ENCODE results near the gene SORBS1.

The SORBS1 gene

DNA sequence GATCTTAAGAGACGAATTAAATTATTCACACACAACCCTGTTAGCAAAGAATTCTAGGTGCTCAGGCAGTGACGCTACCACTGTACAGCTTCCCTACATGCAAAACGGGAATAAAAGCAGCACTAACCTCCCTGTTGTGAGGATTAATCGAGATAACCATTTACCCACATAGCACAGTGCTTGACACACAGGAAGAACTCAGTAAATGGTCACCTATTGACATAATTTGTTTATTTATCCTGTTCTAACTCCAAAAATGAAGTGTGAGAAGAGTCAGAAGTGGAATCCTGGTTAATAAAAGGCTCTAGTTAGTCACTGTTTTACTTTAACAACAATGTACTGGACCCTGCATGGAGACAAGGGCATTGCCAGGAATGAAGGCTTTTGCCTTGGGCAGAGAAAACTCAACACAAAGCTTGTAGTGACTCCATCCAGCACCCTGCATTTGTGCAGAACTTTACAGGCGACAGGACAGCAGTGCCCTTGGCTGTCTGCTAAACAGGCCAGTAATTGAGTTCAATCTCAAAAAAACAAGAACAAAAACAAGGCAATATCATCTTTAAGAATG is 103.8 kb downstream of the SORBS1 start:
- peak; percentile 50 for DNase-seq

DNA sequence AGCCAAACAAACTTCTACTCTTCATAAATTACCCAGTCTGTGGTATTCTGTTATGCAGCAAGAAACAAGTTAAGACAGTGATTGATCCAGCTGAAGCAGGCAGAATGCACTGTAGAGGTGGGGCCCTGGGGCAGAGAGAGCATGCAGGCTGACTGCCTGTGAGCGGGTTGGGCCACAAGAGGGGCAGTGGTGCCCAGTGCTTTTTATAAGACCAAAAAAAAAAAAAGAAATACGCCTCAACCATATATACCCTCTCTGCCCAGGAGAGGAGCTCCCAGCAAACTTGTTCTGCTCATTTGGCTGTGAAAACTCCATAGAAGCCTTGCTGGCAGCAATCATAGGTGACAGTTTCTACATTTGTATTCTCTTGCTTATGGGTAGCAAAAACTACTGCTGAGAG is 104.7 kb downstream of the SORBS1 start:
- DNase-seq: peak; percentile 38

DNA sequence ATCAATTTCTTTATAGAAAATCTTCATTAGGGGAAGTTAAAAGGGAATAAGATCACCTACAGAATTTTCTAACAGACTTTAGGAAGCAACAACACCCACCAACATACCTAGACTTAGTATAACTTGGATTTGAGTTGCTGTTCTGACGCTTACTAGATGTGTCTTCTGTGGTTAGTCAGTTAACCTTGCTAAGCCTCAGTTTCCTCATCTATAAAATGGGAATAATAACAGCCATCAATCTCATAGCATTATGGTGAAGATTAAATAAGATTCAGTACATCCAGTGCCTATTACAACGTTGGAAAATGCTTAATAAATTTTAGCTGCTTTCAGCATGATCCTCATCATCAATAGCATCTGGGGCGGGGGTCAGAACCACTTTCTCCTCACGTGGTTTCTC is 106.2 kb downstream of the SORBS1 start:
- no peak for DNase-seq

DNA sequence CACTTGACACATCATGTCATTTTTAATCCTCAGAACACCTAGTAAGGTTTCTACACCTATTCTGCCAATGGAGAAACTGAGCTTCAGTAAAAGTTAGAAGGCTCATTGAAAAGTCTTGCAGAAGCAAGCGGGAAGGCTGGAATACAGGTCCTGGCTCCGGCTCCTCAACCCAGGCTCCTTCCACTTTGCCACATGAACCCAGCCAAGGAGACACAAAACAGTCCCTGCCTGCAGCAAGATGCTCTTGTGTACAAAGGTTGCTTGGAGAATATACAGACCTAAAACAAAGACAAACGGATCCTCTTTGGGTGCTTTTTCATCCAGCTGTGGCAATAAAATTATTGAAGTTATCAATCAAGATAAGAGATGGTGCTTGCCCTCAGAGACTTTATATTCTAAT is 106.8 kb downstream of the SORBS1 start:
- no peak for DNase-seq

DNA sequence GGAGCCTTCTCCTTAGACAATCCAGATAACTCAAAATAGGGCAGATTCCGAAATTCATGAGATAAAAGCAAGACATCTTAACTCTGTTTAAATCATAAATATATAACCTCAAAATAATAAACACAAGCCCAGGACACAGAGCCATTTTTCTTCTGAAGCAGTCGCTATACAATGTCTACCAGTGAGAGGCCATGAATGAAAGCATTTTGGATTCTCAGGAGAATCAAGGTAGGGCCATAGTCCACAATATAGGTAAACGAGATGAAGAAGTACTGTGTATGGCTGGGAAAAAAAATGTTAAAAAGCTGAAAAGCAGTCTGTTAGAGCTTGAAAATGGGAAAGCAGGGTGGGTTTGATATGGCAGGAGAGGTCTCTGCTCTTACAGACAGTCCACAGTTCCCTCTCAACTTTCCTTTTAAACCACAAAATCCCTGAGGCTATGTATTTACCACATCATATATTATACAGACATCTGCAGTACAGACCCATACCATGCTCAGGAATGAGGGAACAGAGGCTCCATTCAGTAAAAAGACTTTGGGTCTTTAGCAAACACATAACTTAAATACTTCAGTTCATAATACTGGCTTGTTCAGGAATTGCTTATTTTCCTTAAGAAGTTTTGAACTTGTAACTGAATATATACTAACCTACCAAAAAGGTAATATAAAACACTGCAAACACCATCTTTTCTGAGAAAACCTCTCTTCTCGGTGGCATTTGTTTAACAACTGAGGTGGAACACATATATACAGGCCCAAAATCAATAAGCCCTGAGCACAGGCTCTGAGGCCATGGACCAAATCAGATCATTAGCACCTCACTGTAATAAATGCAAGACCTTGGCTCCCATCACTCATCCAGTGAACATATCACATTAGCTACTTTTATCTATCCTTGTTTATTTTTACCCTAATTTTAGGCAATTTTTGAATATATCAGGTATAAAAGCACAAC is 109.3 kb downstream of the SORBS1 start:
- DNase-seq: no peak

DNA sequence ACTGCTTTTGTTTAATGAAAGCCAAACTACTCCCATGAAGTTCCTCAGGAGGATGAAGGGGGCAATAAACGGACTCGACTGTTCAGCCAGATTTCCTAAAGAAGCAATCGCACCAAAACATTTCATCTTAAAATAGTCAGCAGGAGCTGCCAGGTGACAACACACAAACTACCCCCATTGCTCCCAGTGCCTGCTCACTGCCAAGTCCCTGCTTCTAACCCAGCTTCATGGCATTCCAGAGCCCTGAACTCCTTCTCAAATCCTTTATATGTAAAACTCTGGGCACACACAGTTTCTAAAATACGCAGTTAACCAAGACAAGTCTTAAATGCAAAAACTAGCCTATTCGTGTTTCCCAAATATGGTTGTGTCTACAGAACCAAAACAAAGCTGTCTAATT is 110.0 kb downstream of the SORBS1 start:
- DNase-seq: no peak

DNA sequence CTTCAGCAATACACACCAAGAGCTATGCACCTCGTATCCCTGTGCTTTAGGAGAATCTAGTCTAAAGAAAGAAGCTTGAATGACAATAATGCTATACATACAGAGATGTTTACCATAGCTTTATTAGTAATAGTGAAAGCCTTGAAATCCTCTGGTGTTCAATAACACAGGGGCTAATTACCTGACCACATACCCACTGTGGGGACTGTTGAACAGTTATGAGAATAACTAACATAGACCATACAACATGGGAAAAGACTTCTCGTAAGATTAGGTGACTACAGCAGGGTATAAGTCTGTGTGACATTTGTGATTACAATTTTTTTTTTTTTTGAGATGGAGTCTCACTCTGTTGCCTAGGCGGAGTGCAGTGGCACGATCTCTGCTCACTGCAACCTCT is 111.0 kb downstream of the SORBS1 start:
- no peak for DNase-seq

DNA sequence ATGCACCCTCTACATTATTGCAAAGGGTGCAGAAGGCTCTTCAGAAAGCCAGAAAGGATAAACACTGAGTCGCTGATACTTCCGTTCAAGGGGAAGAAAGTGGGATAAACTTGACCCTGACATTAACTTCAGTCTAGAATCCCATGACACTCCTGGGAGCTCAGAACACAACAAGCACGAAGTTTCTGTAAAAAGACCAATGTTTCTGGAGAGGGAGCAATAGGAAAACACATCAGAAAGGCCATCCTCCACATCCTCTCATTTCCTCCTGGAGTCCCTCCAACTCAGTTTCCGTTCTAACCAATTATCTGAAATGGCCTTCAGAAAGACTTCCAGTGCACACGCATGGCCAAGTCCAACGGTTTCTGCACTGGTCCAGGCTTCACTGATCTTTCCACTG is 113.5 kb downstream of the SORBS1 start:
- DNase-seq: no peak

DNA sequence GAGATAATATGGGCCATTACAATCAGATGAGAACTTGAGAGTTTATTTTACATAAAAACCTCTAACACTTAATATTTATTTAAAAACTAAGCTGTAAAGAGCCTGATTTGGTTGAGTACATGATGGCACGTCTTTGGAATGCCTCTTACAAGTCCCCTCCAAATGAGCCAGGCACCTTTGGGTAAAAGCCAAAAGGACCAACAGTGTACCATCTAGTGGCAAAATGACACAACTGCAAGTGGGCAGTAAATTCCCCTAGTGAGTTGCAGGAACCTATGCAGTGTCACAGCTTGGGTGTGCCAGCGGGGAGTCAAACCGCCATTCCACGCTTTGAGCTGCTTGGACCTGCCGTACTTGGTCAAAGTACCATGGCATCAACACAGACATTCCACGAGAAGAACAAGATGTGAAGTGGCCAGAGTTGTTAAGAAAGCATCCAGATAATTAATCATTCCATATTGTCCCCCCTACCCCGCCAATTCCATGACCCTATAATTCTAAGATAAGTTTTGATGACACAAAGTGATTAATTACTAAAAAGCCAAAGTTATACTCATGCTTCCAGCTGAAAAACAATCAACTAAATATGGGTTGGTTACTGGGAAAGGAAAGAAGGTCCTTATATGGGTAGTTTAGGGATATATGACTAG is 115.2 kb downstream of the SORBS1 start:
- peak; percentile 80 for DNase-seq

DNA sequence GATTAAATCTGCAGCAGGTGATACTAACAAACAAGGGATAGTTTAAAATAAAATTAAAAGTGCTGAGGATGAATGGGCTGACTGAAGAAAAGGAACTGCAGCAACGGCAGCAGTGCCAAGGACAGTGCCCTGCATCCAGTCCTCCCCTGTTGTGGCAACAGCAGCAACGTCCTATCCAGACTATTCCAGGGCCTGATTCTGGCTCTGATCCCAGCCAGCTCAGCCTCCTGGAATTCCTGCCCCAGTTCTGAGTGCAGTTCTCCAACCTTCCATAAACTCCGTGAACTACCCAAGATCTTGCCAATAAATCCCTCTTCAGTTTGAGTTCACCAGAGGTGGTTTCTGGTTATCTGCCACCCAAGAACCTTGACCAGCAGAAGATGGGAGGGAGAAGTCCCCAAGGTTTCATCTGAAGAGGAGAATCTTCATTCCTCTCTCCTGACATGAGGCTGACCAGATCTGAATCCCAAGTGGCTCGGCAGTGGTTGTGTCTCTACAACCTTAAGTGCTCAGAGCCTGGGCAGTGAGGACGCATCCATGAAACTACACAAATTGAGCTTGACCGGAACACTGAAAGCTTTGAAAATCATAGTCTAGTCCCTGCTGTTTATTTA is 115.8 kb downstream of the SORBS1 start:
- peak; percentile 25 for DNase-seq

DNA sequence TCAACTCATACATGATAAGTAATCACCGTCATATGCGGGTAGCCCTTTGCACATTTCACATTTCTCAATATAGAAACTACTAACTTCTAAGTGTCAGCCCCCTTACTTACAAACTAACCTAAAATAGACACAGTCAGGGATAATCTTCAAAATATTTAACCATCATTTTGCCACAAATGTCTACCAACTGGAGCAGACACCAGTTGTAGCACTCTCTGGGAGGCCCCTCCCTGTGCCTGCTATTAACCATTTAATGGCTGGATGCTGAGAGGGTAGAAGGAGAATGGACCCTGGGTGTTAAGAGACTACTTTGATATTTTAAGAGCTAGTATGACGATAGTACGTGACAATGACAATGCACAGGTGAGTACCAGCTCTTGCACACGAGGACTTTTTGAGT is 116.4 kb downstream of the SORBS1 start:
- DNase-seq: no peak

DNA sequence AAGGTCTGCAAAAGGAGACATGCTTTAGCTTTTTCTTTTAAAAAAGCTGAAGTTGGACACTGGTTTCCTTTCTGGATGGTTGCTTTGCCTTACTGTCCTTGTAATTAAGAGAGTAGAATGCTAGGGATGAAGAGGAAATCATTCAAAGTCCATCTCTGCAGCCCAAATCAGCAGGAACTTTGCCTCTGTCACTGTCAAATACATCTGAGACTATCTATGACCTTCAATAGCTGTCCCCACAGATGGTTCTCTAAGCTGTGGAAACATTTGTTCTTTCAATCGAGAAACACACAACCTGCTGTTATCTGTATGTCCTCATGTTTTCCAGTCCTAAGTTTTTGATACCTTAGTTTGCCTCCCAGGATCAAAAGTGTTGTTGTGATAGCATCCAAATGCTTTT is 117.5 kb downstream of the SORBS1 start:
- DNase-seq: no peak

DNA sequence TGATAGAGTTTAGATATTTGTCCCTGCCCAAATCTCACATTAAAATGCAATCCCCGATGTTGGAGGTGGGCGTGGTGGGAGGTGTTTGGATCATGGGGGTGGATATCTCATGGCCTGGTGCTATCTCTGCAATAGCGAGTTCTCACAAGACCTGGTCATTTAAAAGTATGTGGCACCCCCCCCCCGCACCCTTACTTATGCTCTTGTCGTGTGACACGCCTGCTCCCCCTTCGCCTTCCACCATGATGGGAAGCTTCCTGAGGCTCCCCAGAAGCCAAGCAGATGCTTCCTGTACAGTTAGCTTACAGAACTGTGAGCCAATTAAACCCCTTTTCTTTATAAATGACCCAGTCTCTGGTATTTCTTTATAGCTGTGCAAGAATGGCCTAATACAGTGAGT is 118.8 kb downstream of the SORBS1 start:
- no peak for DNase-seq

DNA sequence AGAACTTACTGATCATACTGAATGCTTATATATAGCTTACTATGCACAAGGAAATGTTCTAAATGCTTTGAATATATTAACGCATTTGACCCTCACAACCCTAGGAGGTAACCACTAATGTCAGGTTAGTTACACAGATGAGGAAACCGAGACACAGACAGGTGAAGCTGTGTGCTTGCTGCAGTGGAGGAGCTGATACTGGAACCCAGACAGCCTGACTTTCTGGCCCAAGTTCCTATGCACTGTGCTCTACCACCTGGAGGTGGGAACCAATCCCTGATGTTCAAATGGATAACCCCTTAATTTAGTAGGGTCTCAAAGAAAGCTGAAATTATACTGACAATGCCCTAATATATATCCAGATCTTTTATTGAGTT is 119.6 kb downstream of the SORBS1 start:
- DNase-seq: no peak

DNA sequence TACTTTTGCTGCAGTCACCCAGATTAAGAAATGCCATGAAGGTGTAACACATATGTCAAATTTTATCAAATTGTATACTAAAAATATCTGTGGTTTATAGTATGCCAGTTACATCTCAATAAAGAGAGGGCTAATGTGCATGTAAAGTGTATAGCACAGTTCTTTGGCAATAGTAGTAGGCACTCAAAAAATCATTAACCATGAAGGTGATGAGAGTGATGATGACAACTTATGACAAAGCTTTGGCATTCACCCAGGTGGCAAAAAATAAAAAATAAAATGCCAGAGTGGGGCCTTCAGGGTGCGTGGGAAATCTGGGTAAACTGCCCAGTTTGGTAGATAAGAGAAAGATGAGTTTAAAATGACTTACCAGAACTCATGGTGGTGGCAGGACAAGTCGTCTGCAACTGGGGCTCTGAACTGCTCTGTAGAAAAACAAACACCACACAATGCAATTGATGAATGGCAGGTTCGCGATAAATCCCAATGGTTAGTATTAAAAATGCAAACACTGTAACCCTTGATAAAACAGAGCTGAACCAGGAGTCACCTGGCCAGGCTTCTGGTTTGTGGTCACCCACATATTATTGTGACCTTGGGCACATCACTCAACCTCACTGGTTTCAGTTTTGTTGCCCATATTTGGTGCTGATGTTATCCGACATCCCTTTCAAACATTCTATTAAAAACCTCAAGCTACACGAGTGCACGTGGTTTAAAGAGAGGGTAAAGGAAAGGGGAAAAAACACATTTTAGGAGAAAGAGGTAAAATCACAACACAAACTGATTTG is 120.2 kb downstream of the SORBS1 start:
- DNase-seq: peak; percentile 83

DNA sequence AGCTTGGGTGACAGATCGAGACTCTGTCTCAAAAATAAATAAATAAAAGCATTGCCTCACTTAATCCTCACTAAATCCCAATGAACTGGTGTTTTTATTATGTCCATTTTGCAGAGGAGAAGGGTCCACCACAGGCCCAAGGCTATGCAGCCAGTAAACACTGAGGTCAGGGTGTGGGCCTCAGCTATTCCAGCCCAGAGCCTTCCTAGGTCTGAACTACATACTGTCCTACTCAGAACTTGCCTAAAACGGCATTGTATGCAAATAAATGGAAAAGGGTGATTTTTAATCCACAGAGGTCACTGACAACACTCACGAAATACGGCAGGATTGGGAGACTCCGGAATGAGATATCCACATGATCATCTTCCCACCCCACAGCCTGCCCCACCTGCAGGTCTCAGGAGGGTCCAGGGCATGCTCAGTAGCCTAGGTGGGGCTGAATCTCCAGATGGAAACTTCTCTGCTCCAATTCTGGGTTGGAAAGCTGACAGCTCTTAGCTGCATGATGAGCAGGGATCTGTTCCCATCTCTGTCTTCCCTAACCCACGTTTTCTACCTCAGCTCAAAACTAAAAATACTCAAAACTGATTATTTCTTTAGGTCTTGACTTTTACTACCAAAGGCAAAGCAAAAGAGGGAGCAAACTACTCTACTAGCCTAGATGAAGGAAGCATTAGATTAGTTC is 121.0 kb downstream of the SORBS1 start:
- no peak for DNase-seq

DNA sequence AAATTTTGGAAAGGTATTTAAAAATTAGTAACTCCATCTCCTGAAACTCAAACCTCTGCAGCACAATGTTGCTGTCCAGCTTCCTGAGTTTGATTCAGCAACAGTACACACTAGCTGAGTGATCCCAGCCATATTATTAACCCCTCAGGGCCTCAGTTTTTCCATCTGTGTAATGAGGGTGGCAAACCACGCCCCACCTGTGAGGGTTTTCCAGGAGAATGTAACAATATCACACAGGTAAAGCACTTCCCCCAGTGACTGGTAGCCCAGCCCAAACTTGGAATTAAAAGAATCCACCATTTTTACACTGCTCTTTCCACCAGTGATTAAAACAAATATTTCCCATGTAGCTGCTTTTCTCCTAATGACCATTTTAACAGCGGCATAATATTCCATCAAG is 122.4 kb downstream of the SORBS1 start:
- DNase-seq: no peak

DNA sequence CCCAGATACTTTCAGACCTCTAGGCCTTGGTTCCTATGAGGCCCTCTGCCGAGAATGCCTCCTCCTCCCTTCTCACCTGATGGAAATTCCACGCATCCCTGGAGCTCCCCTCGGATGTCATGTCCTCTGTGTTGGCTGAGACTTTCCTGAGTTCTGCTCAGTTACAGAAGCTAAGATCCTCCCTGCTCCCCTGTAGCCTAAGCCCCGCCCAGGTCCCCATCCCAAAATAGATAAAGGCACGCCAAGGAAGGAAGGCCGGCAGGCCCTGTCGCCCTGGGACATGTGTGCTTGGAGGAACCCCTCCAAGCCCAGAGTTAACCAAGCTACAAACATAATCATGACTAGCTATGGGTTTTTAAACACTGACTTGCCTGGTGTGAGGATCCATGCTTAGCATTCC is 123.5 kb downstream of the SORBS1 start:
- DNase-seq: no peak

DNA sequence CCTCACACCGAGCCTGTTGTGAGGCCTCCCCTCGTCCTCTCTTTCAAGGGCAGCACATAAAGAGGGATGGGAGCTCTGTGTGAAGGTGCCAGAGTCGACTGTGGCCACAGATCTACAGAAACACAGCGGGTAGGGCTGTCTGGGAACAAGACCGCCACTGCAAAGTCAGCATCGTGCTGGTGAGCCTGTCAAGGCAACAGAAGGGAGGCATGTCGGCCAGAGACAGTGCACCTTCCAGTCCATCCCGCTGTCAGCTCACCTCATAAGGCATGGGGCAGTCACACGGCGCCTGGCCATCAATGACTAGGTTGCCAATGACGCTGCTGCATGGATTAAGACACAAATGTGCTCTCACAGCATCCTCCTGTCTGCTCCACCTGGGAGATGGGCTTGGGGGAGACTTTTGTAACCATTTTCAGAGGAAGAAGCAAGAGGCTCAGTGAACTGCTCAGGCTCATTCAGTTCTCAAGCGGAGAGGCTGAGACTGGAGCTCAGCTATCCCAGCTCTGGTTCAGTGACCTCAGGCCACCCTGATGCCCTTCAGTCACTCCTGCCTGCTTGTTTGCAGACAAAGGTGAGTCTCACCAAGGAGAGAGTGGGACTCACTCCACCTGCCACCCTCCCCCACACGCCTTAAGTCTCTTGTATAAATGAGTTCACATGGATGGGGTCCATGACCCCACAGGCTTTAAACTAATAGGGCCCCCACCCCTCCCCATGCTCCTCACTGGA is 125.5 kb downstream of the SORBS1 start:
- DNase-seq: no peak

DNA sequence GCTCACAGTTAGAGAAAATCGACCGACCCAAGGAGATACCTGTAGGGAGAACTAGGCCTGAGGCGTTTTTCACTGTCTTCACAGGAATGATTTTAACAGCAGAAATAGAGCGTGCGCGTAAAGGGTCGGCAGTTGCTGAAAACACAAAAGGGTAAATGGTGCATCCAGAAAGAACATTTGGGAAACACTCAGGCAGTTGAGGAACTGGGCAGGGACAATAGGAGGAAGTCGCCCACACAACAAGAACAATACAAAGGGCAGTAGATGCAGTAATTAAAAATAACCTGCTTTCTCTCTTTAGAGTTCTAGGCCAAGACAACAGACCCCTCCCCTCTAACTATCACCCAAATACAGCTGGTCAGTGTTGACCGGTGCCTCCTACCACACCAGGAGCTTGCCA is 126.6 kb downstream of the SORBS1 start:
- DNase-seq: no peak

DNA sequence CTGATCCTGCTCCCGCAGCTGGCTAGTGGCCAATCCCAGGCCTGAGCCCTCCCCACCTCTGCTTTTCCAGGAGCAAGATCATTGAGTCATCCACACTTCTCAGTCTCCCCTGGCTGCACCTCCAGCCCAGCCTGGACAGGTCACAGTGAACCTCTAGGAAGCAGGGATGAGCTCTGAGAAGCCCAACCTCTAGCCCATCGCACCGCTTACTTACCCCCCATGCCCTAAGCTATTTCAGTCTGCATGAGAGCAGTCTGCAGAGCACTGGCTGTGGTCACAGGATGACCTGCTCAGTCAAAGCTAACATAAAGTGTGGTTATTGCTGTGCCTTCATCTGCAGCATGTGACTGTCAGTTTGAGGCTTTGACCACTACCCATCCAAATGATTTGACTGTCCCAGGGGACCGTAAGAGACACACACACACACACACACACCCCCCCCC is 129.2 kb downstream of the SORBS1 start:
- DNase-seq: no peak
